ENCODE results near the gene CLASP2.

DNA sequence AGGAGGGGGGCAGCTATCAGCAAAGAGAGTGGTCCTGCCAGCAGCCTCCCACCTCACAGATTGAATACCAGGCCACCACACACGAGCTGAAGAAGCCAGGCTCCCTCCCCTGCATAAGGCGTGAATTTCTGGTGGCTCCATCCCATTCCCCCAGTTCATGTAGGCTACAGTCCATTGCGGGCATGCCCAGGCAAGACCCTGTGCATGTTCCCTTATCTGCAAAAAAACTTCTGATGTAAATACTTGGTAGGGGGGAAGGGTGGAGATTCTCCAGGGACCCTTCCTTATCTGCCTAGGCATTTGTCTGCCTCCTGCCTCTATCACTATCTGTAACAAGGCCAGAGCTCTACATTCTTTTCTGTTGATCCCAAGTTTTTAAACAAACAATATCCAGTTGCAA lies 250.3 kb downstream of the CLASP2 start:
- TF ChIP-seq, protein P1, sequence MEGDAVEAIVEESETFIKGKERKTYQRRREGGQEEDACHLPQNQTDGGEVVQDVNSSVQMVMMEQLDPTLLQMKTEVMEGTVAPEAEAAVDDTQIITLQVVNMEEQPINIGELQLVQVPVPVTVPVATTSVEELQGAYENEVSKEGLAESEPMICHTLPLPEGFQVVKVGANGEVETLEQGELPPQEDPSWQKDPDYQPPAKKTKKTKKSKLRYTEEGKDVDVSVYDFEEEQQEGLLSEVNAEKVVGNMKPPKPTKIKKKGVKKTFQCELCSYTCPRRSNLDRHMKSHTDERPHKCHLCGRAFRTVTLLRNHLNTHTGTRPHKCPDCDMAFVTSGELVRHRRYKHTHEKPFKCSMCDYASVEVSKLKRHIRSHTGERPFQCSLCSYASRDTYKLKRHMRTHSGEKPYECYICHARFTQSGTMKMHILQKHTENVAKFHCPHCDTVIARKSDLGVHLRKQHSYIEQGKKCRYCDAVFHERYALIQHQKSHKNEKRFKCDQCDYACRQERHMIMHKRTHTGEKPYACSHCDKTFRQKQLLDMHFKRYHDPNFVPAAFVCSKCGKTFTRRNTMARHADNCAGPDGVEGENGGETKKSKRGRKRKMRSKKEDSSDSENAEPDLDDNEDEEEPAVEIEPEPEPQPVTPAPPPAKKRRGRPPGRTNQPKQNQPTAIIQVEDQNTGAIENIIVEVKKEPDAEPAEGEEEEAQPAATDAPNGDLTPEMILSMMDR (conservative IDR thresholded peaks at IDR 0.05) = no peak
- no peak for TF ChIP-seq EZH2 (IDR thresholded peaks at IDR 0.05; ENCODE audit: low read depth)
